Neuronal stem cell (in vitro differentiated cells): ENCODE data around the gene IFIT5.

Source experiments
- DNase-seq: peaks from one replicate; pipeline ENCODE4 v3.0.0-alpha.2; 2013; ENCODE audit warnings: low spot score
- H2AFZ ChIP-seq: one replicate; pipeline ENCODE4 v1.6.1; 2013; ENCODE audit warnings: mild to moderate bottlenecking, low read length, inconsistent platforms
- H2AK5ac ChIP-seq: 2 replicates; pipeline ENCODE4 v1.6.1; 2013; ENCODE audit warnings: low read depth, mild to moderate bottlenecking, inconsistent platforms, low read length, moderate library complexity, mixed read lengths
- H2BK120ac ChIP-seq: 2 replicates; pipeline ENCODE4 v1.6.1; 2013; ENCODE audit warnings: low read depth, mild to moderate bottlenecking, inconsistent platforms, low read length, moderate library complexity, mixed read lengths
- H2BK12ac ChIP-seq: one replicate; pipeline ENCODE4 v1.6.1; 2013; ENCODE audit warnings: low read length, inconsistent platforms
- H2BK15ac ChIP-seq: 2 replicates; pipeline ENCODE4 v1.6.1; 2013; ENCODE audit warnings: mild to moderate bottlenecking, low read length, inconsistent platforms, mixed read lengths
- H2BK5ac ChIP-seq: one replicate; pipeline ENCODE4 v1.6.1; 2013; ENCODE audit warnings: inconsistent platforms, mild to moderate bottlenecking, low read length, moderate library complexity
- H3K14ac ChIP-seq: one replicate; pipeline ENCODE4 v1.6.1; 2013; ENCODE audit warnings: low read length, inconsistent platforms
- H3K18ac ChIP-seq: 2 replicates; pipeline ENCODE4 v1.6.1; 2013; ENCODE audit warnings: low read length, inconsistent platforms
- H3K23ac ChIP-seq: 2 replicates; pipeline ENCODE4 v1.6.1; 2013; ENCODE audit warnings: low read depth, mild to moderate bottlenecking, mixed read lengths, low read length, inconsistent platforms; ENCODE audit not compliant: poor library complexity
- H3K27ac ChIP-seq: replicated peaks from 3 replicates; pipeline ENCODE4 v1.5.1; 2013; ENCODE audit warnings: low read length, inconsistent platforms
- H3K27me3 ChIP-seq, 3 experiments: 2 replicates each; pipeline ENCODE4 v1.6.1; 2013; ENCODE audit warnings: low read length in 3 of 3, mild to moderate bottlenecking in 2 of 3, inconsistent platforms in 1 of 3, low read depth in 1 of 3, mixed read lengths in 1 of 3, moderate library complexity in 1 of 3; ENCODE audit not compliant: control insufficient read depth in 3 of 3, insufficient read depth in 3 of 3
- H3K36me3 ChIP-seq, 2 donors: replicated peaks in 1 of 2; 2 replicates each; pipeline ENCODE4 v1.6.1; 2013; ENCODE audit warnings: low read length in 2 of 2; ENCODE audit not compliant: control insufficient read depth in 2 of 2, insufficient read depth in 2 of 2
- H3K4ac ChIP-seq: 2 replicates; pipeline ENCODE4 v1.6.1; 2013; ENCODE audit warnings: inconsistent platforms, mild to moderate bottlenecking, low read length, moderate library complexity
- H3K4me1 ChIP-seq, 2 donors: 1 replicate in 1 of 2; 2 replicates in 1 of 2; pipeline ENCODE4 v1.6.1; 2013; ENCODE audit warnings: low read length in 2 of 2, low read depth in 1 of 2; ENCODE audit not compliant: control insufficient read depth in 2 of 2, insufficient read depth in 1 of 2
- H3K4me2 ChIP-seq: one replicate; pipeline ENCODE4 v1.6.1; 2013; ENCODE audit warnings: mild to moderate bottlenecking, low read length, inconsistent platforms; ENCODE audit not compliant: insufficient read depth, poor library complexity, severe bottlenecking
- H3K4me3 ChIP-seq, 2 donors: 2 replicates each; pipeline ENCODE4 v1.5.1; 2013; ENCODE audit warnings: low read length in 2 of 2, mild to moderate bottlenecking in 2 of 2, inconsistent platforms in 1 of 2, moderate library complexity in 1 of 2
- H3K79me1 ChIP-seq: one replicate; pipeline ENCODE4 v1.6.1; 2013; ENCODE audit warnings: low read depth, mild to moderate bottlenecking, inconsistent platforms, low read length, moderate library complexity
- H3K9ac ChIP-seq: one replicate; pipeline ENCODE4 v1.6.1; 2013; ENCODE audit warnings: mild to moderate bottlenecking, low read depth, low read length, inconsistent platforms; ENCODE audit not compliant: poor library complexity
- H3K9me3 ChIP-seq, 2 donors: replicated peaks in 1 of 2; 2 replicates each; pipeline versions ENCODE3 to v1.6.1; 2013; ENCODE audit warnings: low read length in 2 of 2, mild to moderate bottlenecking in 2 of 2, inconsistent platforms in 1 of 2, low read depth in 1 of 2, mixed read lengths in 1 of 2, moderate library complexity in 1 of 2; ENCODE audit not compliant: control insufficient read depth in 2 of 2, insufficient read depth in 1 of 2
- H4K8ac ChIP-seq: one replicate; pipeline ENCODE4 v1.6.1; 2013; ENCODE audit warnings: low read depth, mild to moderate bottlenecking, inconsistent platforms, low read length, moderate library complexity
- H4K91ac ChIP-seq: one replicate; pipeline ENCODE4 v1.6.1; 2013; ENCODE audit warnings: low read length, low read depth, mild to moderate bottlenecking, inconsistent platforms; ENCODE audit not compliant: poor library complexity
- WGBS, 2 donors: extraction: QIAGEN DNeasy Blood & Tissue Kit; methylation state at CpG; one replicate each; pipeline ENCODE4 v1.1.7; 2013; ENCODE audit warnings: missing lambda C conversion rate in 2 of 2, mixed read lengths in 1 of 2; ENCODE audit not compliant: insufficient read length in 2 of 2, insufficient replicate concordance in 1 of 2; ENCODE audit errors: extremely low coverage in 2 of 2; 5-methylcytosine and 5-hydroxymethylcytosine counted together

Gene IFIT5

GRCh38 chr10:89426230-89426868 lies 12.0 kb downstream of the IFIT5 start:
- Histone ChIP-seq H2BK5ac (no peak overlapping the region), H3K4me3 (no peak overlapping the region), H2AK5ac (no peak overlapping the region), H3K4me2 (no peak overlapping the region), H3K14ac (no peak overlapping the region), H4K8ac (no peak overlapping the region), H3K4me1 (no peaks in the 10 kb centered on the region), H3K27me3 (peaks cover 0 to 9% (median 0%) of the 10 kb centered on the region in 3 experiments), H3K9me3 (no peaks in the 10 kb centered on the region), H3K4ac (no peak overlapping the region), H4K91ac (no peak overlapping the region), H3K36me3 (peaks cover 0 to 2% of the 10 kb centered on the region in 2 donors), H3K27ac (no peak overlapping the region), H2BK15ac (no peak overlapping the region), H3K9ac (no peak overlapping the region), H2AFZ (no peak overlapping the region), H3K23ac (no peak overlapping the region), H2BK12ac (no peak overlapping the region), H3K79me1 (no peaks in the 10 kb centered on the region), H3K18ac (no peak overlapping the region), H2BK120ac (no peak overlapping the region)
- peak; percentile 48 for DNase-seq
- no CpG with 5 or more reads among the region's 5 CpGs for WGBS, 2 donors

- Histone ChIP-seq H3K14ac (no peak overlapping the region), H3K36me3 (no peaks in the 10 kb centered on the region), H3K4me3 (no peak overlapping the region), H3K9ac (no peak overlapping the region), H4K8ac (no peak overlapping the region), H2AFZ (no peak overlapping the region), H3K9me3 (no peaks in the 10 kb centered on the region), H3K27me3 (peaks cover 0 to 20% (median 0%) of the 10 kb centered on the region in 3 experiments), H3K23ac (no peak overlapping the region), H2BK12ac (no peak overlapping the region), H4K91ac (no peak overlapping the region), H3K27ac (no peak overlapping the region), H2BK120ac (no peak overlapping the region), H3K4ac (no peak overlapping the region), H2BK15ac (no peak overlapping the region), H3K4me2 (no peak overlapping the region), H2BK5ac (no peak overlapping the region), H3K18ac (no peak overlapping the region), H3K4me1 (no peaks in the 10 kb centered on the region), H3K79me1 (no peaks in the 10 kb centered on the region), H2AK5ac (no peak overlapping the region)
- WGBS, 2 donors = 100% methylated on average over 2 of the region's 4 CpGs; no CpG with 5 or more reads in 1 of the 2 donors
- DNase-seq = no peak
Measured at GRCh38 chr10:89427629-89428028, 13.3 kb downstream of the IFIT5 start.

- Histone ChIP-seq H3K27ac (no peak overlapping the region), H3K4me2 (no peak overlapping the region), H2AFZ (no peak overlapping the region), H3K27me3 (peaks cover 0 to 31% (median 0%) of the 10 kb centered on the region in 3 experiments), H4K8ac (no peak overlapping the region), H3K4me1 (no peaks in the 10 kb centered on the region), H2BK12ac (no peak overlapping the region), H3K9me3 (no peaks in the 10 kb centered on the region), H3K9ac (no peak overlapping the region), H3K36me3 (no peaks in the 10 kb centered on the region), H2BK120ac (no peak overlapping the region), H2BK5ac (no peak overlapping the region), H2AK5ac (no peak overlapping the region), H3K18ac (no peak overlapping the region), H3K14ac (no peak overlapping the region), H2BK15ac (no peak overlapping the region), H4K91ac (no peak overlapping the region), H3K4ac (no peak overlapping the region), H3K79me1 (no peaks in the 10 kb centered on the region), H3K23ac (no peak overlapping the region), H3K4me3 (no peak overlapping the region)
- no peak for DNase-seq
- WGBS, 2 donors = no CpG with 5 or more reads among the region's 1 CpG
Measured at GRCh38 chr10:89428877-89429276, 14.5 kb downstream of the IFIT5 start.

- Histone ChIP-seq H3K27me3 (peaks cover 0 to 49% (median 0%) of the 10 kb centered on the region in 3 experiments), H3K18ac (no peak overlapping the region), H3K4me2 (no peak overlapping the region), H4K8ac (no peak overlapping the region), H3K79me1 (no peaks in the 10 kb centered on the region), H3K23ac (no peak overlapping the region), H3K9me3 (no peaks in the 10 kb centered on the region), H2BK15ac (no peak overlapping the region), H2BK5ac (no peak overlapping the region), H2AFZ (no peak overlapping the region), H3K4me1 (no peaks in the 10 kb centered on the region), H3K4ac (no peak overlapping the region), H4K91ac (no peak overlapping the region), H3K36me3 (no peaks in the 10 kb centered on the region), H3K14ac (no peak overlapping the region), H3K9ac (no peak overlapping the region), H2BK12ac (no peak overlapping the region), H2BK120ac (no peak overlapping the region), H3K4me3 (no peak overlapping the region), H2AK5ac (no peak overlapping the region), H3K27ac (no peak overlapping the region)
- WGBS, 2 donors = no CpG with 5 or more reads among the region's 3 CpGs
- no peak for DNase-seq
Measured at GRCh38 chr10:89431977-89432376, 17.6 kb downstream of the IFIT5 start.
